ENCODE data around the gene TAF4.

- TF ChIP-seq CTCF (IDR thresholded peaks at IDR 0.05) (no peak), POLR2A (IDR thresholded peaks at IDR 0.05) (no peak)
These were observed 20.6 kb downstream of the TAF4 start for GRCh38 chr20:62045118-62045517.
